Endodermal cell (in vitro differentiated cells): ENCODE results near the gene SPON2. TPM values are rescaled to one million over a fixed set of nuclear protein-coding genes. Genes with fewer than 3 reads are reported as not detected.

Experiments
- DNase-seq: peaks from one replicate; pipeline ENCODE4 v3.0.0-alpha.2; 2017
- H3K27ac ChIP-seq: 2 replicates; pipeline ENCODE4 v1.5.1; 2013; ENCODE audit warnings: mild to moderate bottlenecking, low read depth, low read length, moderate library complexity
- H3K27me3 ChIP-seq: 2 replicates; pipeline ENCODE4 v1.6.1; 2013; ENCODE audit warnings: mild to moderate bottlenecking, low read length, moderate library complexity; ENCODE audit not compliant: insufficient read depth, control insufficient read depth, poor library complexity, severe bottlenecking
- H3K36me3 ChIP-seq: 2 replicates; pipeline ENCODE4 v1.7.0; 2013; ENCODE audit warnings: mild to moderate bottlenecking, low read length, moderate library complexity; ENCODE audit not compliant: control insufficient read depth, insufficient read depth
- H3K4me1 ChIP-seq: one replicate; pipeline ENCODE4 v1.7.0; 2013; ENCODE audit warnings: low read length; ENCODE audit not compliant: control insufficient read depth, insufficient read depth
- H3K4me3 ChIP-seq: 2 replicates; pipeline ENCODE4 v1.5.1; 2013; ENCODE audit warnings: mild to moderate bottlenecking, low read length, moderate library complexity
- H3K9ac ChIP-seq: 2 replicates; pipeline ENCODE4 v1.6.1; 2013; ENCODE audit warnings: mild to moderate bottlenecking, low read length, moderate library complexity; ENCODE audit not compliant: poor library complexity, severe bottlenecking; ENCODE audit errors: extremely low read depth
- H3K9me3 ChIP-seq: 2 replicates; pipeline ENCODE4 v1.6.1; 2013; ENCODE audit warnings: mild to moderate bottlenecking, low read length, moderate library complexity; ENCODE audit not compliant: control insufficient read depth
- H3K27ac Mint-ChIP-seq: 2 replicates; pipeline ENCODE4 v1.8.0; 2020; ENCODE audit warnings: mixed read lengths
- H3K27me3 Mint-ChIP-seq: 2 replicates; pipeline ENCODE4 v1.8.0; 2021; ENCODE audit warnings: mild to moderate bottlenecking, mixed read lengths; ENCODE audit not compliant: insufficient read depth
- H3K36me3 Mint-ChIP-seq: 2 replicates; pipeline ENCODE4 v1.8.0; 2020; ENCODE audit warnings: low read depth, mixed read lengths
- H3K4me1 Mint-ChIP-seq: 2 replicates; pipeline ENCODE4 v1.8.0; 2020; ENCODE audit warnings: mixed read lengths
- H3K4me3 Mint-ChIP-seq: 2 replicates; pipeline ENCODE4 v1.8.0; 2020; ENCODE audit warnings: mild to moderate bottlenecking, moderate library complexity, mixed read lengths
- H3K9me3 Mint-ChIP-seq: 2 replicates; pipeline ENCODE4 v1.8.0; 2020; ENCODE audit warnings: mild to moderate bottlenecking, mixed read lengths
- CTCF ChIP-seq: fragments of 200-600 bp; sonication (generic); conservative IDR thresholded peaks from 2 replicates; pipeline ENCODE4 v1.5.0; 2021; ENCODE audit warnings: antibody characterized with exemption, mild to moderate bottlenecking
- WGBS, 2 experiments: methylation state at CpG; one replicate each; pipeline versions ENCODE4 v1.1.5 to v1.1.7; 2013; ENCODE audit warnings: missing lambda C conversion rate in 2 of 2, mixed read lengths in 1 of 2; ENCODE audit not compliant: insufficient coverage in 1 of 2, insufficient read length in 1 of 2; 5-methylcytosine and 5-hydroxymethylcytosine counted together
- total RNA-seq, 2 donors: library from RNA; stranded (reverse); fragmentation: NEBNext Ultra II Directional in 1 of 2; extraction: Animal tissue kit (Norgen Biotek cat#: 25700) in 1 of 2; gene quantifications; 2 replicates in 1 of 2; 3 replicates in 1 of 2; pipeline ENCODE4 v1.2.1, GENCODE V29; 2021

Gene SPON2
- total RNA-seq, 2 donors from 2014 or later = 1.4 to 2.6 TPM

- Mint-ChIP-seq H3K27ac (no peak overlapping the region), H3K9me3 (peaks cover 3% of the 10 kb centered on the region), H3K27me3 (peaks cover 76% of the 10 kb centered on the region), H3K4me1 (peaks cover 4% of the 10 kb centered on the region), H3K4me3 (peak overlapping the region; percentile 55), H3K36me3 (peaks cover 2% of the 10 kb centered on the region)
- 6 to 7% methylated on average over 30 to 51 of the region's 51 CpGs for WGBS, 2 experiments
- TF ChIP-seq CTCF = peak; percentile 96
- Histone ChIP-seq H3K4me3 (peak overlapping the region; percentile 89), H3K9ac (peak overlapping the region; percentile 79), H3K4me1 (no peaks in the 10 kb centered on the region), H3K9me3 (no peaks in the 10 kb centered on the region), H3K27me3 (peaks cover 54% of the 10 kb centered on the region), H3K27ac (no peak overlapping the region), H3K36me3 (no peaks in the 10 kb centered on the region)
- DNase-seq = peak; percentile 94
Measured at GRCh38 chr4:1167244-1167949, 5.0 kb downstream of the SPON2 start.

GRCh38 chr4:1166509-1167243, 5.7 kb downstream of the SPON2 start:
- Mint-ChIP-seq H3K9me3 (peaks cover 3% of the 10 kb centered on the region), H3K27ac (no peak overlapping the region), H3K4me3 (peak overlapping the region; percentile 55), H3K27me3 (peaks cover 69% of the 10 kb centered on the region), H3K4me1 (peaks cover 4% of the 10 kb centered on the region), H3K36me3 (peaks cover 2% of the 10 kb centered on the region)
- DNase-seq = no peak
- H3K27me3 ChIP-seq = peaks cover 49% of the 10 kb centered on the region
- H3K27ac ChIP-seq = no peak overlapping the region
- no peaks in the 10 kb centered on the region for H3K36me3 ChIP-seq
- H3K4me3 ChIP-seq = peak overlapping the region; percentile 89
- peak overlapping the region; percentile 79 for H3K9ac ChIP-seq
- H3K9me3 ChIP-seq = no peaks in the 10 kb centered on the region
- TF ChIP-seq CTCF = no peak
- H3K4me1 ChIP-seq = no peaks in the 10 kb centered on the region
- WGBS, 2 experiments = 81 to 83% methylated on average over 16 to 24 of the region's 24 CpGs

- Histone ChIP-seq H3K27me3 (peaks cover 47% of the 10 kb centered on the region), H3K27ac (no peak overlapping the region), H3K4me1 (no peaks in the 10 kb centered on the region), H3K9me3 (no peaks in the 10 kb centered on the region), H3K36me3 (no peaks in the 10 kb centered on the region), H3K4me3 (no peak overlapping the region), H3K9ac (no peak overlapping the region)
- TF ChIP-seq CTCF = no peak
- WGBS, 2 experiments = 86 to 92% methylated on average over 10 to 13 of the region's 13 CpGs
- H3K27me3 Mint-ChIP-seq = peaks cover 59% of the 10 kb centered on the region
- no peak overlapping the region for H3K27ac Mint-ChIP-seq
- DNase-seq = no peak
- peaks cover 2% of the 10 kb centered on the region for H3K4me1 Mint-ChIP-seq
- H3K9me3 Mint-ChIP-seq = peaks cover 1% of the 10 kb centered on the region
- no peaks in the 10 kb centered on the region for H3K36me3 Mint-ChIP-seq
- no peak overlapping the region for H3K4me3 Mint-ChIP-seq
Measured at GRCh38 chr4:1164956-1165545, 7.3 kb downstream of the SPON2 start.
